HT-29 (cell line): ENCODE data around the gene TRPV5. TPM values are rescaled to one million over a fixed set of nuclear protein-coding genes. Genes with fewer than 3 reads are reported as not detected.

Experiments used
- DNase-seq: peaks from one replicate; pipeline ENCODE4 v3.0.0-alpha.2; 2015; ENCODE audit warnings: low spot score
- total RNA-seq: library from RNA; depleted of rRNA; stranded (reverse); fragments of >200 nt; shearing (Covaris generic); gene quantifications from 2 replicates; pipeline ENCODE4 v1.2.3, GENCODE V29; 2014

TRPV5 gene
- total RNA-seq, 1 experiment from 2014 or later, result not detected

DNA sequence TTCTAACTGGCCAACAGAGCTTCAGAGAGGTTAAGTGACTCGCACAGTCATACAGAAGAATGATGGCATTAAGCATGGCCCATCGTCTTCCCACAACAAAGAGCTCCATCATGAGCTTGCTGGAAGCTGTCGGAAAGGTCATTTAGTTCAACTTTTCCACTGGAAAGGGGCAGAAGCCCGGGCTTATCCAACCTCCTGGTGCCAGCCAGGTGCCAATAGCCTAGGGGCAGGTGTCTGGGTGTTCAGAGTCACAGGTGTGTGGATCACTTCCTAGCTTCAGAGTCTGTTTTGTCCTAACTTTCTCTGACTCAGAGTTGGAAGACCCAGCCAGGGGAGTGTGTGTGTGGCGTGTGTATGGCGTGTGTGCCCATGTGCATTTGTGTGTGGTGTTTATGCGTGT is 46.7 kb downstream of the TRPV5 start:
- no peak for DNase-seq

DNA sequence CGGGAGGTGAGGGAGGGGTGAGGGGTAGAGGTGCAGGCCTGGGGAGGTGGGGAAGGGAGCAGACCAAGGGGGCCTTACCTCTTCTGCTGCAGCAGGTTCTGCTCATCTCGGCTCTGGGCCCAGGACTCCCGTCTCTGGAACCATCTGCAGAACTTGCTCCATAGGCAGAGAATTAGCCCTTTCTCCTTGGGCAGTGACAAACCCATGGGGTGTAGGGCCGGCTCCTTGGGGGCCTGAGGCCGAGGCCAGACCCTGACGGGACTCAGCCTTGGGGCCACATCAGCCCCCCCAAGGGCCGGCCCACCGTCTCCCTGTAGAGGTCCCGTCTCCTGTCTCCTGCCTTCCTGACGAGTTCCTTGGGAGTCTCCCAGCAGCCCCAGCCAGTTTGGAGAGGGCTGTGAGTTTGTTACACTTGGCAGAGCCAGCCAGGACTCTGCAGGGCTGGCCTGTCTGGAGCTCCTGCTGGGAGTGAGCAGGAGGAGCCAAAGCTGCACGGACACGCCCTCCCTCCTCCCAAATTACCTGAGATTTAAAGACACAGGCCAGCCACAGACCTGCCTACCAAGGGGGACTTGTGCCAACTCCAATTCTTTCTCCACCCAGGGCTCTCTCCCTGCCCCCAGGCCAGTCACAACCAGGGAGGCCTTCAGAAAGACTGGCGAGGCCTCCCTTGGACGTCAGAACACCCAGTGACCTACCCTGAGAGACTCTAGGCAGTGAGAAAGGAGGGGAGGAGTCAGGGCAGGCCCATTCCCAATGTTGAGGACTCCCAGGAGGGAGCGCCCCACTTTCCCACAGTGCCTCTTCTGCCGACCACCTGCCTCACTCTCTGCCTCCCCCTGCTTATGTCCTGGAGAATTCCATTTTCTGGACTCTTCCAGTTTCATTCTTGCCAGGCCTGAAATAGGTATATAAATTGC is 48.0 kb downstream of the TRPV5 start, which contains the start of gene TRPV6:
Gene TRPV6, minus strand, starts transcription at position 435 of the 920 bp plus-strand sequence.
- DNase-seq, result peak; percentile 66

DNA sequence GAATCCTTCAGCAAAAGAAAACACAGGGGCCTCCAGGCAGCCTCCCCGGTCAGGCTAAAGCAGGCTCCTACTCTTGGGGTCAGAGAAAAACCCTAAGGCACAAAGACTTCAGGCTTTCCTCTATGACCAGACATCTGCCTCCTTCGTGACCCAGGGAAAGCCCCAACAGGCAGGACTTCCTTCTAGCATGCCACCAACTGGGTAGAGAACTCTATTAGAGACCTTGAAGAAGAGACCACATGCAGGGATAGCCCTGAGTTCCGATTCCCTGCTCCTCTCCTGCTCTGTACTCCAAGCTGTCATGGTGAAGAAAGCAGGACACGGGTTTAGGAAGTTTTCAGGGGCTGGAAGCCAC is 49.3 kb downstream of the TRPV5 start:
- DNase-seq, result no peak

DNA sequence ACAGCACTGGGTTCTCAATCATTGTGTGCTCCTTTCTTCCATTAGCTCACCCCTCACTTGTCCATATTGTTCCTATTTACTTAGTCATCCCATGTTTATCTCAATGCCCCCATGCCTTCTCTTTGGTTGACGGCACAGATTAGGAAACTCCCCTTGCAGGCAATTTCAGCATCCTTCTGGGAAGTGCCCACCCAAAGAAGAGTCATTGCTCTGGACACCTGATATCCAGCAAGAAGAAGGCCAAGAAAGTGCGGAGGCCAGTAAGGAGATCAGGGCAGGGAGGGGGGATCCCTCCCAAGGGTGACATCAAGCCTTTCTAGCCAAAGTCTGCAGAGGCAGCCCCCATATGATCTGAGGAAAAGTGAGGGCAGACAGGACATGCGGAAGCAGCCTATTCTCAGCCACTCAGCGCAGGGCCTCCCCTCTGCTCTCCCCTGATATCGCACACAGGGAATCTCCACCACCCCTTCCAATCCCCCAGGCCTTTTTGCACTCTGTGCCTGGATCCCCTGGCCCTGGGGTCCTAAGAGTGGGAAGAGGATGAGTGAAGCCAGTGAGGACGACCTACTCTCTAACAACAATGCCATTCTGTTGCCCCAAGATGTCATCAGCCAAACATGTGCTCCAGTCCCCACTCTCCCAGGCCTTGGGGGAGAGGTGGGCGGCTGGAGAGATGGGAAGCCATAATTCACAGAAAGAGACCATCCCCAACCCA is 49.8 kb downstream of the TRPV5 start:
- no peak for DNase-seq

DNA sequence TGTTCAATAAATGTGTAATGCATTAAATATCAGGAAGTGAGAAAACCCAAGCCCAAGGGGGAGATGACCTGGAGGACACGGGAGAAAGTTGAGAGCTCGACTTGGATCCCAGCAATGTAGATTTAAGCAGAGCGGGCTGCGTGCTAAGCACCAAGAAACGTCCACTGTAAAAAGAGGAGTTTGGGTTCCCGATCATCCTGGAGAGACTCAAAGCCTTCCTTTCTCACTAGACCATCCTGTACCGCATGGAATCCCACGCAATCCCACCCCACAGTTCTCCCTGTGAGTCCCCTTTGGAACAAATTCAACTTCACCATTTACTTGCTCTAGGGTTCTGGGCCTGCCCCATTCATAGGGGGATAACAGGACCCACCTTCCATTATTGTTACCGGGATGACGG is 50.4 kb downstream of the TRPV5 start:
- no peak for DNase-seq

DNA sequence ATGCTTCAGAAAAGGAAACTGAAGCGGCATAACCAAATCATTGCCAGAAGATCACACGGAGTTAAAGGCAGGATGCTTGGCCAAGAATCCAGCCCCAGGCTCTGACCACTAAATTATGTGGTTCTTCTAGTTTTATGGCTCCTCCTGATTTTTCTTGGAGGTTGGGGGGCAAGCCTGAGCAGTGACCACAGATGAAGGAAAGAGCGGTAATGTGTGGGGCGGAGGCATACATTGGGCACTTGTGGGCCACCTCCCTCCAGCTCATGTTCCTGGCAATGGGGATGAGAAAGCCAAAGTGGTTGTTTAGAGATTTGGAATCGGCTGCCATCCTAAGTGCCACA is 51.2 kb downstream of the TRPV5 start:
- no peak for DNase-seq

DNA sequence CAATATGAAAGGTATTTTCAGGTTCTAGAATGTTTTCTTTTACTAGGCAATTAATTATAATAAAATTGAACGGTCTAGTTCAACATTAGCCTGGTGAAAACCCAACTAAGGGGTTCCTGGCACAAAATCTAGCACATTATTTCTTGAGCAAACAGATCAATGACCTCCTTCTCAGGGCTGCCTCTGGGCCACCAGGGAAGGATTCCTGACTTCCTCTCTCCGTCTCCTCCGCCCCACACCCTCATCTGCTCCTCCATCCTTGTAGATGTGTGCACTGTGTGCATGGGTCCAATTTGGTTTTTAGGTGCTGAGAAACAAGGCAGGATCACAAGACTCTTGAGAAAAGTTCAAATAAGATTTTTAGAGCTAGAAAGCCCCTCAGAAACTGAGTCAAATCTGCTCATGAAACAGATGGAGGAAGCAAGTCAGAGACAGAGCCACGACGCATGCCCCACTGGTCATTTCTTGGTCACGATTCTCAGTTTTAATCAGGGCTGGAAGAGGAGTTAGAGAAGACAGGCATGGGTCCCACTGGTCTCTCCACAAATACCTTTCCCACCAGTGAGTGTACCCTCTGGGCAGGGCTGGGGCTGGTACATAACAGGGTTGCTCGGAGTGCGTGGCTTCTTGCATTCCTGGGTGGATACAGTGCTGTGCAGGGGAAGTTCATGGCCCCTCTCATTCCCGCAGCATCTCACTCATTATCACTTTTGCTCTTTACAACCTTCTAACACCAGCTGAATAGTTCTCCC is 51.8 kb downstream of the TRPV5 start:
- DNase-seq, result no peak

DNA sequence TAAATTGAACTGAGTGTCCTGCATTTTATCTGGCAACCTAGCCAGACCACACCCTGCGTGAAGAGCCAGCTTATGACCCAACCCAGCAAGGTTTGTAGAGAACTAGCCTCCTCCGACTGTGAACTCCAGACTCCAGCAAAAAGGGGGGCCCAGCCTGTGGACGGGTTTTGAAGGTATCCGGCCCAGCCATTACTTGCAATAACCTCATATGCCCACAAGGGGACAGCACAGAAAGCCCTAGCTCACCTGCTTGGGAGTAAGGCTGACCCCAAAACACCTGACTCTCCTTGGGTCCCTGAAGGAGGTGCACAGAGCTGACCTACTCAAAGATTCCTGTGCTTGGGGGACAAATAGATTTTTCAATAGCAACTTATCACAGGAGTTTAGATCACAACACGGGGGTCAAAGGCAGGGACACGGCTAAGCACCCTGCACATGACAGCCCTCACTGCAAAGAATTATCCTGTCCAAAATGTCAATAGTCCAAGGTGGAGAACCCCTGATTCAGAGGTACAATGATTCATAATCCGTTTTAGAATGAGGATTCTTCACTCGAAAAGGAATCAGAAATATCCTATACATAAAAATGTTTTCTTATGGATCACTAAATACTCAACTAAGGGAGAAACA is 52.6 kb downstream of the TRPV5 start:
- peak; percentile 88 for DNase-seq

DNA sequence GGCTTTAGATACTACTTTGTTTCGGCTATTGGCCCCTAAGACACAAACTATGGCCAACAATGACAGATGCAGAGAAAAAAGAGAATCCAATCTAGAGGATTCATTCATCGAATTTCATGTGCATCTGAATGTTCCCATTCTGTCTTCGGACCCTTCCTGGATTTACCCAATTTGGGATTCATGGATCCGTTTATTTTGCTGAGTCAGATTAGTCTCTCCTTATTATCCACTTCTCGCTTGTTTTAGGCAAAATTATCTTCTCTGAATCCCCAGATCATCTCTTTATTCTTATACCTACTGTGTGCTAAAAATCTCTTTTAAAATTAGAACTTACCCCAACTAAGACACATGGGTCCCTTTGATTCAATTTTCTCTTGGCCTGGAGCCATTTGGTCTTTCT is 54.5 kb downstream of the TRPV5 start:
- DNase-seq, result no peak

DNA sequence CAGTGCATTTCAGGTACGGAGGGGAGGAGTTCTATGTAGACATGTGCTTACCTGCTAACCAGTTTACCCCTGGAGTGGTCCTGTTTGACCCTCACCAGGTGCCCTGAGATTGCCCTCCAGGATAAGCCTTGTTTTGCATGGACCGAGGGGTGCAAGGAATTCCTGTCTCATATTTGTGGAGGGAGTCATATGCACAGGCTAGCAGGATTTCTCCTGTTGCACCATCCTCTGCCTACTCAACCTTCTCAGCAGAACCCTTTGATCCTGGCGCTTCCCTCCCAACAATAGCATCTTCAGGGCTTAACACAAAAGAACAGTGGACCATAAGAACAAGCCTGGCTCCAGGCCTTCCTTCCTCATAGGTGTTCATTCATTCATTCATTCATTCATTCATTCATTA is 55.2 kb downstream of the TRPV5 start:
- no peak for DNase-seq

DNA sequence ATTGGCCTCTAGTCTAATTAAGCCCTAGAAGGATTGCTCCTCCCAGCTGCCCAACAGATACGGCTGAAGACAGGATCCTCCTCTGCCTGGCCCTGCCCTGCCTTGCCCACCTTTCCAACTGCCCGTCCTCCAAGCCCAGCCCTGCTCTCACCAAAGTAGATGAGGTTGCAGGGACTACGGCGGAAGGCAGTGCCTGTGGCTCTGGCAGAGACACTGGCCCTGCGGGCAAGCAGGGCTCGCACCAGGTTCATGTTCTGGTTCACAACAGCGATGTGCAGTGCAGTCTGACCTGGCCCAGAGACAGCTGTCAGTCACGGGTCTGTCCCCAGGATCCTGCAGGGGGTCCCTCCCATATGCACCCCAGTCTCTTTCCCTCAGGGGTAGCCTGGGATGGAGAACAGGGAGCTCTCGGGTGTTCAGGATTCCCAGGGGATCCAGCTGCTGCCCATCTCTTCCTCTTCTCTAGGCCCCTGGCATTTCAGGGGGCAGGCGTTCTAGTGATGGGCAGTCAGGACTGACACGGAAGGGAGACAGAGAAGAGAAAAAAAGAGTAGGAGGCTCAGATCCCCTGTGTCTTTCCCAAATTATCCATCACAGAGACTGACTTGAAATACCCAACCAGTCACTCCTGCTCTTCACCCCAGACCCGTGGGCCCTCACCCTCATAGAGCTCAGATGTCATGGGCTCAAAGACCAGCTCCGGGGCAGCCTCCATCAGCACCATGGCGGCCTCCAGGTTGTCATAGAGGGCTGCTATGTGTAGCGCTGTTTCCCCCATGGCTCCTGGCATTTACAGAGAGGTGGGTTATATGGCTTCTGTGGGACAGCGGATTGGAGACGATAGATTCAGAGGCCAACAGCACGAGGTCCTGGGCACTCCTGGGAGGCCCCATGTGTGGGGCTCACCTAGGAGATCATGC is 56.3 kb downstream of the TRPV5 start:
- DNase-seq, result no peak

DNA sequence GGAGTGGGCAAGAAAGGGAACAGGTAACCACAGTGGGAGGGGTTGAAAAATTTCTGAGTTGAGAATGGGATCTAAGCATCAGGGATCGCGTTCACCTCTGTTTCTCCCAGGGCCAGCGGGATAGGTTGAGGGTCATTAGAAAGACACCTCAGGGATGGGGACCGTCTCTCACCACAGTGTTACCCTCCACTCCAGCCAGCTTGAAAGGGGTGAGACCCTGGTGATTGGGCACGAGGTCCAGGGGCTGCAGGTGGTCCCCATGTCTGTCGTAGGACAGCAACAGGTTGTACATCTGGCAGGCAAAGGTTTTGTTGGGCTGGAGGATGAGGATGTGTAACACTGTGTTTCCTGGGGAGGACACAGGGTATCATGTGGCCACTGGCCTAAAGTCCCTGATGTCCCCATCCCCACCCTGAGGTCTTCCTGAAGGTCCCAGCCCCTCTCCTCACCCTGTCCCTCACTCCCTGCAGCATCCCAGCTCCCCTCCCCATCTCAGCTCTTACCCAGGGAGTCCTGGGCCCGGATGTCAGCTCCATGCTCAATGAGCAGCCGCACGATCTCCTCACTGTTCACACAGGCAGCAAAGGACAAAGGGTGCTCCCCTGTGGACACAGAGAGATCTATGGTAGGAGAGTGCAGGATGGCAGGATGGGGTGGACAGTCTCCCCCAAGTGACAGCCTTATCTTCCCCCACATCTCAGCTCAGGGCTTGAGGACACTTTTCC is 57.1 kb downstream of the TRPV5 start:
- no peak for DNase-seq

DNA sequence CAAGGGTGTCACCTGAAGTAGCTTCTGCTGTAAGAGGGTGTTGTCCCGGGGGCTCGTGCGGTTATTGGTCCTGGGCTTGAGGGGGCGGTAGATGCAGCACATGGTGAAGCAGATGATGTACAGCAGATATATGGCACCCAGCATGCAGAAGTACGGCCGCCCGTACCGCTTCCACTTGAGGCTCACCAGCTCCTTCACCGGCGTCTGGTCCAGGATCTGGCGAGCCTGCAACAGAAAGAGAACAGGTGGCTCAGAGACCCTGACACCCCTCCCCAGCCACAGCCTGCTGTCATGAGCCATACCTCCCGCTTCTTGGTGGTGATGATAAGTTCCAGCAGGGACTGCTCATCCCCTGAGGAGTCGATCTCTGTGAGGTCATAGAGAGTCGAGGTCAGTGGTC is 58.1 kb downstream of the TRPV5 start:
- DNase-seq, result no peak

DNA sequence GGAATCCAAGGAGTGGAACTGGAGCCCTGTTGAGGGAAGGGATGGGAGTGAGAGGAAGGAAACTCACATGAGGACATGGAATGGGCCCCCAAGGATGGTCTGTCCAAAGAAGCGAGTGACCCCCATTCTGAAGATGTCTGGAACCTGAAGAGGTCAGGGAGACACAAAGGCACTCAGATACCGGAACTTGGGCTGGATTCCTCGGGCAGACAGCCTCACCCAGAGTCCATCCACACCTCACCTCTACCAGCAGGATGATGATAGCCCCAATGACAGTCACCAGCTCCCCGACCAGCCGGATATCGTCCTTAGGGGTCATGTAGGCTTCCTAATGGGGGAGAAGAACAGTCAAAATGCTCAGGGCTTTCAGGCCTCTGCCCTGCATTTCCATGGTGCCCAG is 58.7 kb downstream of the TRPV5 start:
- no peak for DNase-seq

DNA sequence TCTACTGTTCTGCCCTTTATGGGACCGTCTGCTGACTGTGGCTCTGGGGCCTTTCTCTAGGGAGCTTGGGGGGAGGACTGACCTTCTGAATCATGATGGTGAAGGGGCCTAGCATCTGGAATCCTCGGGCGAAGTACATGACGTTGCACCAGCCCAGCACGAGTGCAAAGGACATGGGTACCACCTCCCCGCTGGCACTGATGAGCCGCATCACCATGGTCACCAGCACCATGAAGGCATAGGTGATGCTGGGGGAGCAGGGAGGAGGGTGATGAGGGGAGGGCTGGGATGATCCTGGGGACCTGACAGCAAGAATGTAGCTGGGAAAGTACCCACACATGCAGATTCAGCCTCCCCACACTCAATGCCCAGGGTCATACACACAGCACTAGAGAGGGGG is 59.1 kb downstream of the TRPV5 start:
- DNase-seq, result no peak

DNA sequence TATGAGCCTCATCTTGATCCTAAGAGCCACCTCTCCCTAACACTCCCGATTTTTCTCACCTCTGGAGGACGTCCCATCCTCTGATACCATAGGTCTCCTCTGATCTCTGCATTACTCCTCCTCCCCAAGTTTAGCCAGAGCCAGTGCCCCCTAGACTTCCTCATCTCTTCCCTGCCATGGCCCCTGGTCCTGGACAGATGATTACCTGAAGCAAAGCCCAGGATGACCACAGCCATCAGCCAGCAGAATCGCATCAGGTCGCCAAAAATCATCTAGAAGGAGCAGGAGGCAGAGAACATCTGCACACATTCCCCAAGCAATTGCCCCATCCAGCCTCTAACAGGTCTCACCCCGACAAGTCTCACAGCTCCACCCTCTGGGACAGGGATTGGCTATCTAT is 59.7 kb downstream of the TRPV5 start:
- DNase-seq, result no peak

DNA sequence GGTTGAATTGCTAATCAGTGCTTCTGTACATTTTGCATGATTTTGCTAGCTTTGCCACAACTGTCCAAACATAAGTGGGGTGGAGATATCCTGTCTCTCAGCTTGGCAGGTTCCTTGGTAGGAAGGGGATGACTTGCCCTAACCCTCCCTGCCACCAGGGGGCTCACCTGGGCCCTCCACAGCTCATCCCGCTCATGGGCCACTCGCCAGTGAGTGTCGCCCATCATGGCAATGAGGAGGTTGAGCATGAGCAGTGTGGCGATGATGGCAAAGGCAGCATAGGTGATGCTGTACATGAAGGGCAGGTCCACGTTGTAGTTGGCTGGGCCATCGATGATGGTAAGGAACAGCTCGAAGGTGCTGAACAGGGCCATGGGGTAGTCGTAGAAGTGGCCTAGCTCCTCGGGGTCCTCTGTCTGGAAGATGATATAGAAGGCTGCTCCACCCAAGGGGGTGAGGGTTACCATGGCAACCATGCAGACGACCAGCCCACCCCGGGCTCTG is 60.2 kb downstream of the TRPV5 start:
- peak; percentile 77 for DNase-seq

DNA sequence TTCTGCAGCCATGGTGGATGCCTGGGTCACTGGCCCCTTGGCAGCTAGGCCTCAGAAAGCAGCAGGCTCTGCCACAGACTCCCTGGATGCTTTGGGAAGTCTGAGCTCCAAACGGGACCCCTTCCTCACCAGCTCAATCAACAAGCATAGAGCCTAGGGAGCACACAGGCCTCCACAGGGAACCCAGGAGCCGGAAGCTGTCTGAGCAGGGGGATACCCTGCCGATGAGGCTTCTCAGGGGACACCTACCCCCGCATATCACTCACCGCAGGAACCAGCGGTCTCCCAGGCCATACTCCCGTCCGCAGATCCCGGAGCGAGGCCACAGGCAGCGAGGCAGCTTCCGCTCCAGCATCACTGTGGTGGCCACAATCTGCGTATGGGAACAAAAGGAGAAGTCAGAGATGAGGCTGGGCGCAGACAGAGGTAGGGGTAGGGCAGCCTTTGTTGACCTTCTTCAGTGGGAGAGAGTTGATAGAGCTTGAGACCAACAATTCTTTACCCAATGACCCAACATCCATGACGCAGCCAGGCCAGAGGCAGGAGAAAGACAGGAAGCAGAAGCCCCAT is 61.4 kb downstream of the TRPV5 start:
- DNase-seq, result no peak

DNA sequence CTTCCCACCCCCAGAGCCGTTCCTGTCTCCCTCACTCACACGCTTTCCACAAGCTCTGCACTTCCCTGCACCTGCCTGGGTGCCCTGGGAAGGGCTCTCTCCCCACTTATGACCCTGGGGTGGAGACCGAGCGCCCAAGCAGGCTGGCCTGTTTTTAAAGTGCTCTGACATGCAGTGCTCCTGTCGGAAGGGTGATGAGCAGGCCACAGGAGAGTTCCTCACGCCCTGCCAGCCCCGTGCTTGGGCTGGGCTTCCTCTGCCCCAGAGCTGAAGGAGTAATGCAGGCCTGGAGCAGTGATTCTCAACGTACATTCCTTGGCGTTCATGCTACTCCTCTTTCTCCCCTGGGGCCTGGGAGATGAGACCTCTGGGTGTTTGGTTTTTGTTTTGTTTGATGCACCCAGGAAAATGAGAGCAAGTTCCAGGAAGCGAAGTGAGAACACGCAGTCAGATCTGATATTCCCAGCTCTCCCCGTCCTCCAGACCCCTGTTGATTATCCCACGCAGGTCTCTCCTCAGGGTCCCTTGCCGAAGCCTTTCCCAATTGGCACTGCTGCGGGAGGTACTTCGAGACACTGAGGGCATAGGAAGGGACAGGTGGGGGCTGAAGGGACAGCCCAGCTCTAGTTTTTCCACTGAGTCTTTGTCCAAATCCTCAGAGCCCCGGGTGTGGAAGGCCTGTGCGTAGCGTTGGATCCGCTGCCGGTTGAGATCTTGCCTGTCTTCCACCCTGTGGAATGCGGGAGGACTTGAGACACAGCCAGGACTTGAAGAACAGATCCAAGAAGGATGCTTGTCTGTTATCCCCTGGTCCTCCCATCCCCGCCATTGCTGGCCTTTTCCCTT is 62.1 kb downstream of the TRPV5 start:
- DNase-seq, result no peak
